ENCODE data around the gene TIAM2.
"Not testable (repeated sequence)": the region's sequence is repeated elsewhere in the genome, so short reads cannot be mapped to it uniquely, and the experiment has no call there.

Gene TIAM2

DNA sequence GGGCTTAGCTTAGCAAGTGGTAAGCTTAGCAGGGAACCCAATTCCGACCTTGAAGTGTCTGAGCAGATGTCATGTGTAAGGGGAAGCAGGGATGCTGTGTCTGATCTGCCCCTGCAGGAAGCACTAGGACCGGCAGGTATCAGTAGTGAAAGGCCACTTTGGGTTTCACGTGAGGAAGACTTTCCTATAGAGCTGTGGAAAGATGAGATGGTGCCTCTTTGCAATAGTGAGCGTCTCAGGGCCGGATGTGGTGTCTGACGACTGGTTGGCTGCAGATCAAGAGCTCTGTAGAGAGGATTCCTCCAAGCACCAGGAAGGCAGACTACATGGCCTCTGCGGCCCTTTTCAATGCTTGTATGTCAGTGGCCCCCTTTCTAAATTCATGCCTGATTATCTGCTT, 98.3 kb downstream of the TIAM2 start:
- no peak overlapping the region for H3K4me3 ChIP-seq (ENCODE audit: control insufficient read depth, low read depth, low read length)
- TF ChIP-seq, protein P1, sequence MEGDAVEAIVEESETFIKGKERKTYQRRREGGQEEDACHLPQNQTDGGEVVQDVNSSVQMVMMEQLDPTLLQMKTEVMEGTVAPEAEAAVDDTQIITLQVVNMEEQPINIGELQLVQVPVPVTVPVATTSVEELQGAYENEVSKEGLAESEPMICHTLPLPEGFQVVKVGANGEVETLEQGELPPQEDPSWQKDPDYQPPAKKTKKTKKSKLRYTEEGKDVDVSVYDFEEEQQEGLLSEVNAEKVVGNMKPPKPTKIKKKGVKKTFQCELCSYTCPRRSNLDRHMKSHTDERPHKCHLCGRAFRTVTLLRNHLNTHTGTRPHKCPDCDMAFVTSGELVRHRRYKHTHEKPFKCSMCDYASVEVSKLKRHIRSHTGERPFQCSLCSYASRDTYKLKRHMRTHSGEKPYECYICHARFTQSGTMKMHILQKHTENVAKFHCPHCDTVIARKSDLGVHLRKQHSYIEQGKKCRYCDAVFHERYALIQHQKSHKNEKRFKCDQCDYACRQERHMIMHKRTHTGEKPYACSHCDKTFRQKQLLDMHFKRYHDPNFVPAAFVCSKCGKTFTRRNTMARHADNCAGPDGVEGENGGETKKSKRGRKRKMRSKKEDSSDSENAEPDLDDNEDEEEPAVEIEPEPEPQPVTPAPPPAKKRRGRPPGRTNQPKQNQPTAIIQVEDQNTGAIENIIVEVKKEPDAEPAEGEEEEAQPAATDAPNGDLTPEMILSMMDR (IDR thresholded peaks at IDR 0.05; ENCODE audit: control insufficient read depth, insufficient read depth, low read depth, low read length, missing control alignments): no peak
- DNase-seq (ENCODE audit: low read depth): no peak

DNA sequence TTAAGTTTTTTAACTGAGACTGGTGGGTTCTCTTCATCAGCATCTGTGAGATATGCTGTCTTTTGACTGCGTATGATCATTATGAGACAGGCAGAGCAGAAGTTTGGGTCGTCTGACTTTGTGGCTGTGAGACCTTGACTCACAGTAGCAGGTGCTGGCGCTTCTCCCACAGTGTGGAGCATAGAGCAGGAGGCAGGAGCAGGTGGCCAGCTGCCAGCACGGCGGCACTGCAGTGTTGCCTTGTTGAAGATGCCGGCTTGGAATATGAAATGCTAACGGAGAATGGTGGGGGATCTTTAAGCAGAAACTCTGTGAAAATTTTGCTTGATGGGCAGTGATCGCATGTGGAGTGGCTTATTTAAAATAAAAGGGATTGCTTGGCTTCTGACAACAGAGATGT, 105.0 kb downstream of the TIAM2 start:
- no peak for DNase-seq (ENCODE audit: low read depth)
- TF ChIP-seq, protein P1 (IDR thresholded peaks at IDR 0.05; ENCODE audit: control insufficient read depth, insufficient read depth, low read depth, low read length, missing control alignments): no peak

DNA sequence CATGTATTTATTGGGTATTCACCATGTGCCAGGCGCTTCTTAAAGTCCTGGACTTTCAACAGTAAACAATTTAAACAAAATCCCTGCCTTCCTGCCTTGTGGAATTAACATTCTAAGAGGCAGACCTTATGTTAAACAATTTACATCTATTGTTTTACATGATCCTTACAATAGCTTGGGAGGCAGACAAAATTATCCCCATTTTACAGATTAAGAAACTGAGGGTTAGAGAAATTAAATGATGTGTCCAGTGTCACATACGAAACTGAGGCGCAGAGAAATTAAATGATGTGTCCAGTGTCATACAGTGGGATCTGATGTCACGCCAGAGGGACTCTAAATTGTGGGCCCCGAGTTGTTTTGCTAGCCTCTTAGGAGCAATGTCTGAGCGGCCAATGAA, 105.5 kb downstream of the TIAM2 start:
- no peak for DNase-seq (ENCODE audit: low read depth)
- no peak overlapping the region for H3K4me3 ChIP-seq (ENCODE audit: control insufficient read depth, low read depth, low read length)
- TF ChIP-seq, protein P1 (IDR thresholded peaks at IDR 0.05; ENCODE audit: control insufficient read depth, insufficient read depth, low read depth, low read length, missing control alignments): no peak

More for the DNA sequence above, 105.0 kb downstream of the TIAM2 start:
- no peak overlapping the region for H3K4me3 ChIP-seq (ENCODE audit: control insufficient read depth, low read depth, low read length)

DNA sequence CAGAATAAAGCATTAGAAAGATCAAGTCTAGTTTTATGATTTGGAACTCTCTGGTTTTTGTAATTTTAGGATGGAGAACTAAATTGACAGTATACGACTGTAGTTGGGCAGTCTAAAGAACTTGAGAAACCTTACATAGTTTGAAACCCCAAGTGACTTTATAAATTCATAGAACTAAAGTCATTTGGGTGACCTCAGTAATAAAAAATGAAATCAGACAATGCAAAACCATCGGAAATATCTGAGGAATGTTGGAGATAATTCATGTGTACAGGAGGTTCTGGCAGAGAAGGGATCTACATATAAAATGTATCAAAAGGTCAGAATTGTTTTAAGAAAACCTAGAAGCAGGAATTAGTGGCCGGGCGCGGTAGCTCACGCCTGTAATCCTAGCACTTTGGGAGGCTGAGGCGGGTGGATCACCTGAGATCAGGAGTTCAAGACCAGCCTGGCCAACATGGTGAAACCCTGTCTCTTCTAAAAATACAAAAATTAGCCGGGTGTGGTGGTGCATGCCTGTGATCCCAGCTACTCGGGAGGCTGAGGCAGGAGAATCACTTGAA, 108.0 kb downstream of the TIAM2 start:
- H3K4me3 ChIP-seq (ENCODE audit: control insufficient read depth, low read depth, low read length); DNase-seq (ENCODE audit: low read depth): not testable (repeated sequence)

DNA sequence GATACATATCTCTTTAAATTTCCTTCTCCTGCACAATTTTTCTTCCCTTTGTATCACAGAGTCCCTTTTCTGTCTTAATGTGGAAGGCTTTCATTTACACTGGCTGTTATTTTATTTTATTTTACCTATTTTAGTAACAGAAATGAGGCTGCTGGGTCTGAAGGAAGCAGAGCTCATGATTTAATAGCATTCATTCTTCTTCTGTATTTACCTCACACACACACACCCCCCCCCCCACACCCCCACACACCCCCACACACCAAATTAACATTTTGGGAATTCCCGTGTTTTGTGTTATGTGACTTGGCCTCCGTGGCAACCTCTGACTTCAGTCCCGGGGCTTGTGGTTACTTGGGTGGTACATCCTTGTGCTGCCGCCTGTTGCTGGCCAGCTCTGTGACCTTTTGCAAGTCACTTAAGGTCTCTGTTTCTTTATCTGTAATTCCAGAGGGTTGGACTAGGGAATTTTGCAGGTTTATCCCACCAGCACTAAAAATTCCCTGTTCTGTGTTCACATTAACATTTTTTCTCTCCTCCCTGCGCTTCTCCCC, 108.8 kb downstream of the TIAM2 start:
- no peak overlapping the region for H3K4me3 ChIP-seq (ENCODE audit: control insufficient read depth, low read depth, low read length)
- TF ChIP-seq, protein P1 (IDR thresholded peaks at IDR 0.05; ENCODE audit: control insufficient read depth, insufficient read depth, low read depth, low read length, missing control alignments): no peak
- no peak for DNase-seq (ENCODE audit: low read depth)

DNA sequence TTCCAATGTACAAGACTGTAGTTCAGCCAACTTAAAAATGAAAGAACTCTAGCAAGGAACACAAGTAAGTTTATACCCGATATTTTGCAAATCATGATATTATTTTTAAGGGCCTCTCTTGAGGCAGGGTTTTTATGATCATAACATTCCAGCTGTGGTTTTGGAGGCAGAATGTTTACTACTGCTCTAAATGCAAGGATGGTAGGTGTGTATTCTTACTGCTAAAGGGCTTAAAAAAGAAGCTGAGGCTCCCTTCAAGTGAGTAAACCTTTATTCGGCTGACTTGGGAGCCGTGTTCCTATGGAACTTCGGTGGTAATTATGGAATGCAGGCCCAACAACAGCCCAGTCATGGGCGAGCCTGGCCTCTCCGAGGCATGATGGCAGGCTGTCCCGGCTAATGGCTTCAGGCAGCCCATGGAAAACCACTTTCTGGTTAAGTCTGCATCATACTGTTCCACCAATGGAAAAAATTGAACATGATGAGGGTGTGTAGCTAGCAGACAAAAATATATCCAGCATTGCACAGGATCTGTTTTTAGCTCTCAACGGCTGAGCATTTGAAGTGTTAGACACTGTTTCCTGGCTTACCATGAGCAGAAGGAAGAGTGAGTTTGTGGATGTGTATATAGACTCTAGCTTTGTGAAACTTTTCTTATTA, 111.5 kb downstream of the TIAM2 start:
- H3K4me3 ChIP-seq (ENCODE audit: control insufficient read depth, low read depth, low read length): peak overlapping the region; percentile 5; the same call in 1 of the 2 replicates
- DNase-seq (ENCODE audit: low read depth): no peak
- TF ChIP-seq, protein P1 (IDR thresholded peaks at IDR 0.05; ENCODE audit: control insufficient read depth, insufficient read depth, low read depth, low read length, missing control alignments): no peak

DNA sequence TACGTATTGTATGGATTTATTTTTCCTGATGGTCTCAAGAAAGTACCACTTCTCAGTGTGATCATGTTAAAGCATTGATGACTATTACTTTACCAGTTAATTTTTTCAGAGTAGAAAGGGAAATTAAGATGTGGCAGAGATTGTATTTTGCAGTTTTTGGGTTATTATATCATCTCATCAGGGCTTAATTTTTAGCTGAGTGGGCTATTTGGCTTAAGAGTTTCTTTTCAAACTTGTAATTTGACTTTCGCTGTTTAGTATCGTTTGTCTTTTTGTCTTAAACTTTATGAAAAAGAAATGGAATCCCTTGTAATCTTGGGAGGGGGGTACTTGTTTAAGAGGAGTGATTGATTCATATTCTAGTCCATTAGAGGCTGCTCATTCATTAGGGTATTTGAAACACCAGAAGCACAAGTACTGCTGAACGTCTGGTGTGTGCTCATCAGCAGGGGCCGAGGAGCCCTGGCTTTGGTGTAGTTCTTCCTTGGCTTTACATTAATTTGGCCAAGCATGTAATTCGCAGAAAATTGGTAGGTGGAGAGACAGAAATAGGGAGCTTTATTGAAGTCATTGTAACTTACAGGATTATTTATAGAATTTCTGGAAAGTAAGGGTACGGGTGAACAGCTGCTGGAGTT, 112.4 kb downstream of the TIAM2 start:
- TF ChIP-seq, protein P1 (IDR thresholded peaks at IDR 0.05; ENCODE audit: control insufficient read depth, insufficient read depth, low read depth, low read length, missing control alignments): no peak
- H3K4me3 ChIP-seq (ENCODE audit: control insufficient read depth, low read depth, low read length): peak overlapping the region; percentile 26
- DNase-seq (ENCODE audit: low read depth): no peak
